Measurements from ENCODE around the gene FAM227B.
"Not testable (repeated sequence)": the region's sequence is repeated elsewhere in the genome, so short reads cannot be mapped to it uniquely, and the experiment has no call there.

The FAM227B gene, protein sequence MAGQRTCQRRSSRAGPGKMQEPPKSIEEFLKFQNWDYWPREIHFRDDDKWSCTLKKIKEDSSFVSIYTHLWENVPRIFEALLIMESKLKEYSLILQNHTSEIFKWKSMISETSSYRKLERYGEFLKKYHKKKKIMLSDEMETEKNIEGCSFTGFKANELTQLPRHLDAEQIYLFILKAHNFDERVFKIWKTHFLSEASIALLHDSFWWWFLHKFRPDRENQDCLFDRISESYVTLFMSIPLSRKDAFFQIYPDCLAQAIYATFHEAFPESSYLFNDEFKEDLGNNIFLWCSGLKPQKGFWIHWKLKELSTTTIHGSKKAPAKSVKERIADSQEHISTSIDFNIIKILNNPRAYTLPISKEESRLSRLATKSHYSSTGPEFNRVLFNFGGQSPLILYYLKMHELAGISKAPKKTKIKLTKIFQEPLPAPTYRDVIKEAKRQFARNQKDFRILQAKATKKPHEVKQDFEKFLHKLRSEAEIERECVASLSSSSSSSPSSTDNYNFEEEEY

DNA sequence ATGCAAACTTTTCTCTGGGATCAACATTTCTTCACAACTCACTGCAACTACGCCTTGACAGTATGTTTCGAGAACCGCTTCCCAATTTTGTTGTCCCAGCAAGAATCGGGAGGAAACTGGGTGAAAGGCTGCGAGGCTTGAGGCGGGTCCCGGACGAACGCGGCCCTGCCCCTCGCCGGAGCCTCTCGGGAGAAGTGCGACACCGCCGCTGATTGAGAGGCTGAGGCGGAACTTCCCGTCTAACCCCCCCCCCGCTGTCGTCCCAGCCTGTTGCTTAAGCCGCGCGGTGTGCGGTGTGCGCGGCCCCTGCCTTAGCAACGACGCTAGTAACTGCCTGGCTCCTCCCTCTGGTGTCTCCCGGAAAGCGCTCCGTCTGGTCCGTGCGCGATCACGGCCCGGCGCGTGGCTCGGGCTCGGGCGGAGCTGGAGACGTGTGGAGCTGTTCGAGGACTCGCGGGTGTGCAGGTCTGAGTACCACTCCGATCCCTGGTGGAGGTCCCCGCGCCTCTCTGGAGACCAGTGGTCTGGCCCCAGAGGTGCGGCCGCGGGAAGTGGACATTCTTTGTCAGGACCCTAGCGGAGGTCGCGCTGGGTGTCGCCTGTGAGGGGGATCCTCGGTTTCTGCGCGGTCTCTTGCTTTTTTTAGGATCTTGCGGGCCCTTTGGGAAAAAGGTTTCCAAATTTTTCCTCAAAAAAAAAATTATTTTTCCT, at the start of gene FAM227B, which contains the start of gene DTWD1:
TSS of gene FAM227B (minus strand) at position 161 of the 711 bp plus-strand sequence. CDS start 5,647 bp downstream, outside the sequence.
TSS of gene DTWD1 (plus strand) at position 391 of the 711 bp plus-strand sequence. CDS start 4,120 bp downstream, outside the sequence.
- peak; percentile 84 to 85 for DNase-seq (ENCODE audit: low read depth in 2 of 2)

DNA sequence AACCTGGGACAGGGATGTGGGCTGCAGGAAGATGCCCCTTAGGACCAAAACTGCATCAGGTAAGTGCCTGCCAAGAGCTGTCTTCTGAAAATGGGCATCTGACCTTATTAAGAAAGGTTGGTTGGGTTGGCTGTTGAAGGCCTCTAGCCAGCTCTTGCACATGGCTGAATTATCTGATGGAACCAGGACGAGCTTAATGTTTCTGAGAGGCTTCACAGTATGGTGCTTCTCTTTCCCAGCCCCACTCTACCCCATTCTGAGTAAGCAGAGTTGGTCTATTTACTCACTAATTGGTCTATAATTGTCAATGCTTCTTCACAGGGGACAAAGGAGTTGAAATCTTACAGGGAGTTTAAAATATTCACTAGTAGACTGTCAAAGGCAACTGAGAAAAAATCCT, 48.7 kb upstream of the FAM227B start:
- no peak for DNase-seq (ENCODE audit: low read depth in 2 of 2)

DNA sequence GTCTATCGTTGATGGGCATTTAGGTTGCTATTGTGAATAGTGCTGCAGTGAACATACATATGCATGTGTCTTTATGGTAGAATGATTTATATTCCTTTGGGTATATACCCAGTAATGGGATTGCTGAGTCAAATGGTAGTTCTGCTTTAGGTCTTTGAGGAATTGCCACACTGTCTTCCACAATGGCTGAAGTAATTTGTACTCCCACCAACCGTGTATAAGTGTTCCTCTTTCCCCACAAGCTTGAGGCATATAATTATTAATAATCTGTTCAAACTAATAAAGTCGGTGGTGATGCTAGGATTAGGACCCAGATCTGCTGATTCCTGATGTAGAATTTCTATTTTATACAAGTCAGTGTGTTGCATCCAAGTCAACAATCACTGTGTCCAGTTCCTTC, 45.9 kb upstream of the FAM227B start:
- not testable (repeated sequence) for DNase-seq (ENCODE audit: low read depth in 2 of 2)

DNA sequence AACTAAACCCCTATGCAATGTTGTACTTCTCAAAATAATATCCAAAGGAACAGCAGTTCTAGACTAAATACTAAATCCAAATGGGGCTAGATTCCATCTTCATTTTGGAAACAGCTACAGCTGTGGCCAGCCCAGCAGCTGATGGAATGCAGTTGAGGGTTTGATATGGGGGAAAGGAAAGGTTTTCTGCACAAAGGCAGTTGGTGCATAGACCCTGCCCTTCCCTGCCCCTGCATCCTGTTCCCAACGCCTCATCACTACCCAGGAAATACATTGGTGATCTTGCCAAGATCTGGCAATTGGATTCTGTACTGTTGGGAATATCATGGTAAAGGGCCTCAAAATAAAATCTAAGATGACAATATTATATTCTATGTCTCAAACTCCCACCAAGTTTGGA, 44.1 kb upstream of the FAM227B start:
- no peak for DNase-seq (ENCODE audit: low read depth in 2 of 2)

DNA sequence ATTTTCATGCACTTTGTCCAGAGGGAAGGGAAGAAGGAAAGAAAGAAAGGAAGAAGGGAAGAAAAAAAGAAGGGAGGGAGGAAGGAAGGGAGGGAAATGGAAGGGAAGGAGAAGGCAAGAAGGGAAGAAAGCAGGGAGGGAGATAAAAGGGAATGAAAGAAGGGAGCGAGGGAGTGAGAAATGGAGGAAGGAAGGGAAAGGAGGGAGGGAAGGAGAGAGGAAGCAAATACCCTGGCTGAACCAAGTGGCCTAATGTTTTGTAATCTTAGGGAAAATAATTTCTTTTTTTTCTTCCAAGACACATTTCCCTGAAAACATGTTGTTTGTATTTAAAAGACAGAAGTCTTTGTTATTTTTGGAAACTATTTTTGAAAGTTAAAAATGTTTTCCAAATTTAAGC, 36.1 kb upstream of the FAM227B start:
- DNase-seq (ENCODE audit: low read depth in 2 of 2) = no peak

DNA sequence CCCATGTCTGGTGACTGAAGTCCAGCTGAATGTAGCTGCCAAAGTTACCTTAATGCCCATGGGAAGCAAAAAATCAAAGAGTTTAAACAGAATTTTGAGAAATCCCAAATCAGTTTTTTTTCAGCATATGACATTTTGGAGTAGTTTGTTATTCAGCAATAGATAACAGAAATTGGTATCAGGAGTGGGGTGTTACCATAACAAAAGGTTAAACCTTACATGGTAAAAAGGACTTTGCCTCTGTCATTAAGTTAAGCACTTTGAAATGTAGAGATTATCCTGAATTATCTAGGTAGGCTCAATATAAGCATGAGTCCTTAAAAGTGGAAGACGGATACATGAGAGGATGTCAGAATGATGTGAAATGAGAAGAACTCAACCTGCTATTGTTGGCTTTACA, 32.3 kb upstream of the FAM227B start:
- no peak for DNase-seq (ENCODE audit: low read depth in 2 of 2)

DNA sequence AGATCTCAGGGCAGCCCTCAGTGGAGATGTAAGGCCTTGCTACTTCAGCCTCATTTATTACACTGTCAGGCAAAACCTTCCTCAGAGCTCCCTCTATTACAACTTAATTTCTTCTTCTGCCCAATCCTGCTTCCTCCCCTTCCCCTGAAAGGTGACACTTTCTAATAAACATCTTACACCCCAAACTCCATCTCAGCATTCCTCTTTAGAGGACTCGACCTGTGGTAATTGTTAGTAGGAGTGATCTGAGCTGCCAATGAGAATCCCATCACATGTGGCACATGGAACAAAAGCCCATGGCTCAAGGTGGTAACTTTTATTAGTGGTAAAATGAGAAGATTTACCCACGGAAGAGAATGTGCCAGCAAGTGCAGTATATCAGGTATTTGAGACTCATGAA, 30.1 kb upstream of the FAM227B start:
- DNase-seq (ENCODE audit: low read depth in 2 of 2) = no peak

DNA sequence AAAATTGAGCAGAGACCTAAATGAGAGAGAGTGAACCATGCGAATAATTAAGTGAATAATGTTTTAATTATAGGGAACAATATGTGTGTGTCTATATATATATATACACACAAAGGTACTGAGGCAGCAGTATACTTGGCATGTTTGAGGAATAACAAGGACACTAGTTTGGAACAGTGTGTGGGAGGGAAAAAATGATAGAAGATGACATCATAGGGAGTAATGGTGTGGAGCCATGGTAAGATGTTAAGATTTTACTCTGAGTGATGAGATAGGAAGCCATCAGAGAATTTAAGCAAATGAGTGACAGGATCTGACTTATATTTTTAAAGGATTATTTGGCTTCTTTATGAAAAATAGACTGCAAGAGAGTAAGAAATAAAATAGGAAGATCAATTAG, 29.4 kb upstream of the FAM227B start:
- DNase-seq (ENCODE audit: low read depth in 2 of 2) = no peak

DNA sequence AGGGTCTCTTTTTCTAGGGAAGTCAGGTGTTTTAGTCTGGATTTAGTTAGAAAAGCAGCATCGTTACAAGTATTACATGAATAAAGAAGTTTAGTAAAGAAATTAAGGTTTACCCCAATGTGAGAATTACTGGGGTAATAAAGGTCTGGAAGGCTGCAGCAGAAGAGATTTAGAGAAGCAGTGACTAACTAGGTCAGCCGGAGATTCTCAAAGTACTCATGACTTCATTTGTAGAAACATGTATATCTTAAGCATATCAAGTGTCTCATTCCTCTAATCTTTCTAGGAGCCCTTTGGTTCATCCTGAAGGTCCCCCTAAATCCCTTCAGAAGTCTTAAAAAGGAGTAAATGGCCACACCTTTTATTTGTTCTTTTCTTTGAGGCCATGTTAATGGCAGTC, 26.3 kb upstream of the FAM227B start:
- DNase-seq (ENCODE audit: low read depth in 2 of 2) = no peak

DNA sequence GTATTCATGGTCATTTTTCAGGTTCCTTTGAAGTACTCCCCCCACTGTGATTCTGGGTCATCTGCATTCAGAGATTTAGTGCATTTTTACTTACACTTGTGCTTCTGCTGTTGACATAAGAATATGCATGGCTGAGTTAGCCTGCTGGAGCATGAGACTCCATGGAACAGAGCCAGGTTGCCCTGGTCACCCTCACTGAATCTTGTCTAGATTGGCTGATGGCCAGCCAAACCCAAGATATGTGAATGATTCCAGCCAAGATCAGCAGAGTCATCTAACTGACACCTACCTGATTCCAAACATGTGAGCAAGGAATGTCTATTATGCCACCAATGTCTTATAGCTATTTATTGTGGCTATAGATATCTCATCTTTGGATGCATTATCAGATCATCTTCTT, 25.3 kb upstream of the FAM227B start:
- no peak for DNase-seq (ENCODE audit: low read depth in 2 of 2)

DNA sequence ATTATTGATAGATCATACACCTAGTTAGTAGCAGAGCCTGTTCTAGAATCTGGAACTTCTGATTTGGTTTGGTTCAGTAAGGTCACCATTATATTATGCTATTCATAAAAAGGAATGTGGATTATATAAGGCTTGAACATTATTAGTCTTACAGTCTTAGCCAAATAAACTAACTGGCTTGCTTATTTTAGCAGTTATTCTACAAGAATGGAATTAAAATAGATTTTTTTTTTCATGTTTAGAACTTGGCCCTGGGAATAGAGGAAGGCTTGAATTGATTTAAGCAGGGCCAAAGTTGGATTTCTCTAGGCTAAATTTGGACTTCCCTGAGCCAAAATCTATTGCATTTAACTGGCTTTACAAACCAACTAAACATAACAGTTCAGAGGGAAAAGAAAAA, 24.7 kb upstream of the FAM227B start:
- DNase-seq (ENCODE audit: low read depth in 2 of 2) = no peak

DNA sequence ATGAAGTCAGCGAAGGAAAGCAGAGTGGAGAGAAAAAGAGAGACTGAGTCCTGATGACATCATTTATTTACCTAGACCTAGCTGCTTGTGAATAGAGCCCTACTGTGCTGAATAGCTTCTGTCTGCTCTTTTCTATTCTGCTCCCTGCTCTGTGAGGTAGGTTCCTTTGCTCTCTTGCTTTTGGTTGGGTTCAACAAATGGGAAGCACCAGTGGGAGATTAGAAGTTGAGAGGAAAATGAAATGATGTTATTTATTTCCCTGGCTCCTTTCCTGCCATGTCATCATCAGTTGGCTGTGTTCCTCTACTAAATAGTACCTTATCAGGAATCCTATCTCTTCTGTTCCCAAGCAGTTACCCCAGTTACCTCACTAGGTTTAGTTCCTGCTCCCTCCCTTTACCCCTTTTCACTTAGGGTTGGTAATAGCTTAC, 23.8 kb upstream of the FAM227B start:
- no peak for DNase-seq (ENCODE audit: low read depth in 2 of 2)

DNA sequence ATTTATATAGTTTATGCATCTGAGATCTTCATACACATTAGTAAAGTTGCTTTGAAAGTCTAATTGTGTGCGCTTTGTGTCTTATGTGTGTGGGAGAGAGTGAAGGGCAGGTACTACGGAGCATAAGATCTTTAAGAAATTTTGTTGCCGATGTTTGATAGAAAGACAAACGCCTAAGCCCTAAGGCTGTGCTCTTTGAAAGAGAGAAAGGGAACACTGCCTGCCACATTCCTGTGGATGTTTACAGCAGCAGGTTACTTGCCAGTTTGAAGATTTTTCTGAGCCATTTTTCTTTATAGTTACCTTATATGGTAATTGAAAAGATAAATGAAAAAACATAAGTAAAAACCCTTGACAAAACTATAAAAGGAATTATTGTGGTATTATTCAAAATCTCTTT, 17.2 kb upstream of the FAM227B start:
- DNase-seq (ENCODE audit: low read depth in 2 of 2) = no peak

DNA sequence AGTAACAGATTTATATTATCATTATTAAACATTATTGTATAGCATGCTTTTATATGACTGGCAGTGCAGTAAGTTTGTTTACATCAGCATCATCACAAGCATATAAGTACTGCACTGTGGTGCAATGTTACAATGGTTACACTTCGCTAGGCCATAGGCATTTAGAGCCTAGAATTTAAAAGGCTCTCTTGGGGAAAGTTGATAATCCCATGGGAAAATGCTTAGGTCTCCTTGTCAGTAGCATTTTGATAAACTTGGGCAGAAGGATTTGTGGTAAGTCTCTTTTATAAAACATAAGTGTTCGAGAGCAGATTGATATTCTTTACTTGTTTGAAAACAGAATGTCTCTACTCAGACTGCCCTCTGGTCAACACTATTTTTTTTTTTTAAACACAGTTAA, 7.8 kb upstream of the FAM227B start:
- DNase-seq (ENCODE audit: low read depth in 2 of 2) = no peak

DNA sequence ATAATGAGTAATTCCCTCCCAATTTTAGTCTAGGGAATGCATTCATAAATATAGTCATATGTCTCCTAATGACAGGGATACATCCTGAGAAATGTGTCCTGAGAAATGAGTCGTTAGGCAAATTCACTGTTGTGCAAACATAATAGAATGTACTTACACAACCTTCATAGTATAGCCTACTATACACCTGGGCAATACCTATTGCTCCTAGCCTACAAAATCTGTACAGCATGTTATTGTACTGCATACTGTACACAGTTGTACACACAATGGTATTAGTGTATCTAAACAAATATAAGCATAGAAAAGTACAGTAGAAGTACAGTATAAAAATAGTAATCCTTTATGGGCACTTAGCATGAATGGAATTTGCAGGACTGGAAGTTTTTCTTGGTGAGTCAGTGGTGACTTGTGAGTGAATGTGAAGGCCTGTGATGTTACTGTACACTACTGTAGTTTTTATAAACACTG, 6.8 kb upstream of the FAM227B start:
- DNase-seq (ENCODE audit: low read depth in 2 of 2) = no peak

DNA sequence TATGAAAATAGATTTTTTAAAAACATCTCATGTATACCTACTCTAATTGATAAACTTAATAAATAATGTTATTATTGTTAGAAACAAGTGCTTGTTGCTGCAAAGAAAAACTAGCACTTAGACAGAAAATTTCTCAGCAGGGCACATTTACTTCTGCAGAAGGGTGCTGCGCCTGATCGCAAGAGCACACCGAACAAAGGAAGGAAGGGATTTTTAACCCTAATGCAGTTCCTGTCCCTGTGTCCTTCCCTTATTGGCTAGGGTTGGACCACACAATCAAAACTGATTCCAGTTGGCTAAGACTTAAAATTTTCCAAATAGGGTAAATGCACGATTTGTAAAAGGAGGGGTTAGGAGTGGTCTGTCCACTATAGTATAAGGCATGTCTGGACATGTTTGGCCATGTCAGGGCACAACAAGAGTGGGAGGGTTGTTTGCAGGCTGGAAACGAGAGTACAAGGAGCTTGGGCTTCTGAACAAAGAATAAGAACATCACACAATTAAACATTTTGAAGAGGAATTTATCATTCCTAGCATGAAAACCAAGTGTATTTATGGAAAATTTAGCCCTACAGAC, 4.9 kb upstream of the FAM227B start:
- no peak for DNase-seq (ENCODE audit: low read depth in 2 of 2)

DNA sequence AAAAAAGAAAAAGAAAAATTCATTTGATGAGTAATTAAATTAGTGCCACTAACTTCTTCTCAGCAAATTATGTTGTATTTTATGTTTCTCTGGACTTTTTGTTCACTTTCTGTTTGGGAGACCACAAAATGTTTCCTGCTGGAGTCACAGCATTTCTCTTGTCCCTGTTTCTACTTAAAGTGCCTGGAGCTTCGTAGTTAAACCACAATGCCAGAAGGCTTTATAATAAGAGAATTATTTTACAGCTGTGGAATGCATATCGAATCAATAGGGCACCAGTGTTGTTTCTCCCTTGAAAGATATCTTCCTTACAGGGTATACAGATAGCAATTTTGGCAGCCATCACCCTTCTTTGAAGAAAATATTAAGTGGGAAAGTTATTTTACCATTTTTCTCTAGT, 3.4 kb upstream of the FAM227B start:
- DNase-seq (ENCODE audit: low read depth in 2 of 2) = no peak

DNA sequence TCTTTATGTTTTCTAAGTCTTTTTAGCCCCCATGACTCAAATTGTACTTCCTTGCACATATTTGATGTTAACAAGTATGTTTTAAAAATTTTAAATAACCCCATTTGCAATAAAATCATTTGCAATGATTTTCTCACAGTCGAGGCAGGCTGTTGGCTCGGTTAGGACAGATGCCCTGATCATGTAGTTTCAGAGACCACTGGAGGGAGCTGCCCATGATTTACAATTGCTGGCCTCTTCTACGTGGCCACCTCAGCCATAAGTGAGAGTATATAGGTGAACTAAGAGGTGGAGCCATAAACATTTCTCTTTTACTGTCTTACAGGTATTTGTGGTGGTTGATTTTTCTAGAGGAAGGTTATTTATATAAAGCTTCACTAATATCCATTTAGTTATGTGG, 1.9 kb upstream of the FAM227B start:
- no peak for DNase-seq (ENCODE audit: low read depth in 2 of 2)

DNA sequence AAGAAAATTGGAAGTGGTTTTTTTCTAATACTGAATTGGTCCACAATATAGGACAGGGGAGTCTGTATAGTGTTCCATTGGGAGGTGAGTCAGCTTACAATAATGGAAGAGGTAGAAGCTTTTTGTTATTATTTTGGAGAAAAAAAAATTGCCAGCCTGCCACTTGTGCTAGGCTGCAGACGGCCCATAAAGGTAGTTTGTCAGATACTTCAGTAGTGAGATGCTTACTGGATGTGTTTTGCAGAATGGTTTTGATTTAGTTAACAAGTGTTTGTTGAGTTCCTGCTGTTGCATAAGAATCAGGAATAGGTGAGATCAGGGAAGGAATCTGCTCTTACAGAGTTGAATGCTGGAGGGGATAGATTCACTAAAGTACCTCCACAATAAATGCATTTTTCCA, 1.3 kb upstream of the FAM227B start:
- DNase-seq (ENCODE audit: low read depth in 2 of 2) = no peak

DNA sequence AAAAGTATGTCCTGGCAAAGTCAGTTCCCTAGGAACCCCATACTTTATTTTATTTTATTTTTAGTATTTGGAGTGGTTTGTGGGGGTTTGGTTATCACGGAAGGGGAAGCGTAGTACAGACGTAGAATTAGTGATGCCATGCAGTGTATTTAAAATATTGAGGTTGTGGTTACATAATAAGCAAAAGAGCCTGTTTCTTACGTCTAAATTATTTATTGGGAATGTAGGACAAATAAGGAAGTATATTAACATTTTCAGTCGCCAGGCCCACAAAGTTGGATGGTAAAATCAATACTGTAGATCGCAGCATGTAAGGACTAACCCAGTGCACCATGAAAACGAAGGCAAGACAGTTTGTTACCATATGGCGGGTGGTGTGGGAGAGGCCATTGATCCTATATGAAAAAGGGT, 788 bp upstream of the FAM227B start:
- DNase-seq (ENCODE audit: low read depth in 2 of 2) = no peak

DNA sequence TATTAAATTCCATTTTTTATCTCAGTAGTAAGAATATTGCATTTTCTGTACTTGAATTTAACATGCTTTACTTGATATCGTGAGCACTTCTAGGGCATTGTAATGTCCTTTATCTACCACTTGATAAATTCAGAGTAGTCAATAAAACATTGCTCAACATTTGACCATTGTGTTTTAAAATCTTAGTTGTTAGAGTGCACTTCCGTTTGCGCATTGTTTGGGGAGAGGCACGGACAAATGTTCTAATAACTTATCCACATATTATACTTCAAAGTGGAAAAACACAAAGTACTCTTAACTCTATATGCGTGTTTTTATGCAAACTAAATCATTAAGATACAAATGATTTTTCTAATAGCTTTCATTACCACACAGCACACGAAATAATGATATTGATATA, 419 bp downstream of the FAM227B start:
- DNase-seq (ENCODE audit: low read depth in 2 of 2) = no peak

DNA sequence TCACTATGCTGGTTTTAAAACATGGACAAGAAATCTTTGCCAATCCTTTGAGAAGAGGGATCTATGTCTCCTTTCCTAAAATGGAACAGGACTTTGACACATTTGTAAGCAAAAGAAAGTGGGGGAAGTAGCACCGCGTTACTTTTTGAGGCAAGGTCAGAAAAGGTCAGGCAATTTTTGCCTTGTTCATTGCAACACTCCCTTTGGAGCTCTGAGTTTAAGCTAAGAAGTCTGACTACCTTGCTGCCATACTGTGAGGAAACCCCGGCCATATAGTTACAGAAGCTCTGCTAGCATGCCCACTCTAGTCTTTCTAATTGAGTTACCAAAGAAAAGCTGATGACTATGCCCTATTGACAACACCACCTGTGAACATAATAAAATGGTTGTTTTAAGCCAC, 1.4 kb downstream of the FAM227B start:
- no peak for DNase-seq (ENCODE audit: low read depth in 2 of 2)

All from stimulated activated CD8-positive, alpha-beta memory T cell treated with anti-CD3 and anti-CD28 coated beads, Interleukin-7, amount 100 ng/mL, for 1 hour (primary cell).